Measurements from ENCODE around the gene MYO7A. TPM values are rescaled to one million over a fixed set of nuclear protein-coding genes. Genes with fewer than 3 reads are reported as not detected.

MYO7A gene
- total and polyA plus RNA-seq, 2 experiments from 2014 or later = 0.48 to 1.6 TPM

- no peaks in the 10 kb centered on the region for H3K4me1 ChIP-seq (ENCODE audit: low read depth)
- H3K27ac ChIP-seq = no peak overlapping the region
- no peaks in the 10 kb centered on the region for H3K27me3 ChIP-seq
- DNase-seq (ENCODE audit: low read depth in 1 of 2, low spot score in 1 of 2) = no peak
- H3K36me3 ChIP-seq = no peaks in the 10 kb centered on the region
- no peak overlapping the region for H3K4me3 ChIP-seq
- no peaks in the 10 kb centered on the region for H3K9me3 ChIP-seq (ENCODE audit: low read depth)
- TF ChIP-seq CTCF (IDR thresholded peaks at IDR 0.05; ENCODE audit: low read depth, low read length) = no peak
Measured at GRCh38 chr11:77249427-77249826, 121.4 kb downstream of the MYO7A start.

- Histone ChIP-seq H3K9me3 (ENCODE audit: low read depth) (no peaks in the 10 kb centered on the region), H3K27me3 (no peaks in the 10 kb centered on the region), H3K4me1 (ENCODE audit: low read depth) (no peaks in the 10 kb centered on the region), H3K36me3 (no peaks in the 10 kb centered on the region), H3K4me3 (no peak overlapping the region), H3K27ac (no peak overlapping the region)
- no peak for TF ChIP-seq CTCF (IDR thresholded peaks at IDR 0.05; ENCODE audit: low read depth, low read length)
- DNase-seq (ENCODE audit: low read depth in 1 of 2, low spot score in 1 of 2) = peak in 1 of 2 donors; percentile 11
Measured at GRCh38 chr11:77250881-77251640, 123.0 kb downstream of the MYO7A start.

- no peak overlapping the region for H3K27ac ChIP-seq
- no peaks in the 10 kb centered on the region for H3K36me3 ChIP-seq
- no peaks in the 10 kb centered on the region for H3K4me1 ChIP-seq (ENCODE audit: low read depth)
- no peak overlapping the region for H3K4me3 ChIP-seq
- H3K27me3 ChIP-seq = no peaks in the 10 kb centered on the region
- no peak for TF ChIP-seq CTCF (IDR thresholded peaks at IDR 0.05; ENCODE audit: low read depth, low read length)
- no peak for DNase-seq (ENCODE audit: low read depth in 1 of 2, low spot score in 1 of 2)
- H3K9me3 ChIP-seq (ENCODE audit: low read depth) = no peaks in the 10 kb centered on the region
Measured at GRCh38 chr11:77252555-77253270, 124.7 kb downstream of the MYO7A start.

GRCh38 chr11:77253690-77254089 lies 125.6 kb downstream of the MYO7A start:
- Histone ChIP-seq H3K27me3 (no peaks in the 10 kb centered on the region), H3K9me3 (ENCODE audit: low read depth) (no peaks in the 10 kb centered on the region), H3K27ac (no peak overlapping the region), H3K36me3 (no peaks in the 10 kb centered on the region), H3K4me1 (ENCODE audit: low read depth) (no peaks in the 10 kb centered on the region), H3K4me3 (no peak overlapping the region)
- DNase-seq (ENCODE audit: low read depth in 1 of 2, low spot score in 1 of 2) = no peak
- no peak for TF ChIP-seq CTCF (IDR thresholded peaks at IDR 0.05; ENCODE audit: low read depth, low read length)

- Histone ChIP-seq H3K27me3 (no peaks in the 10 kb centered on the region), H3K27ac (no peak overlapping the region), H3K36me3 (no peaks in the 10 kb centered on the region), H3K4me3 (no peak overlapping the region), H3K9me3 (ENCODE audit: low read depth) (no peaks in the 10 kb centered on the region), H3K4me1 (ENCODE audit: low read depth) (no peaks in the 10 kb centered on the region)
- peak in 1 of 2 donors; percentile 44 for DNase-seq (ENCODE audit: low read depth in 1 of 2, low spot score in 1 of 2)
- no peak for TF ChIP-seq CTCF (IDR thresholded peaks at IDR 0.05; ENCODE audit: low read depth, low read length)
Measured at GRCh38 chr11:77259641-77260040, 131.6 kb downstream of the MYO7A start.

All from cardiac muscle cell (in vitro differentiated cells and primary cell).